ENCODE measurements around the gene DPEP3.

GRCh38 chr16:67939507-67940445 is 40.5 kb downstream of the DPEP3 start:
- TF ChIP-seq CEBPB (IDR thresholded peaks at IDR 0.05) (no peak), NFIC (IDR thresholded peaks at IDR 0.05) (no peak), ZBTB7A (IDR thresholded peaks at IDR 0.05; ENCODE audit: low read depth) (no peak), TEAD4 (IDR thresholded peaks at IDR 0.05) (no peak), EP300 (IDR thresholded peaks at IDR 0.05; ENCODE audit: borderline replicate concordance) (no peak), YY1 (IDR thresholded peaks at IDR 0.05; ENCODE audit: low read depth) (no peak), TAF1 (IDR thresholded peaks at IDR 0.05; ENCODE audit: low read depth) (no peak), RAD21 (IDR thresholded peaks at IDR 0.05; ENCODE audit: low read depth) (no peak)

All from Ishikawa (cell line).